HG03558 (cell line): Measurements from ENCODE around the gene TFRC.
"Not testable (repeated sequence)": the region's sequence is repeated elsewhere in the genome, so short reads cannot be mapped to it uniquely, and the experiment has no call there.

Experiments
- ATAC-seq: cut with Tn5 transposase; IDR thresholded peaks from one replicate; pipeline ENCODE4 v1.9.1; 2021; ENCODE audit warnings: moderate number of reproducible peaks; ENCODE audit not compliant: unreplicated experiment; ENCODE audit errors: extremely low read depth

TFRC gene

GRCh38 chr3:196051282-196052076, 30.4 kb downstream of the TFRC start:
- ATAC-seq, result no peak

GRCh38 chr3:196050597-196050996, 31.3 kb downstream of the TFRC start:
- ATAC-seq, result no peak

- ATAC-seq, result no peak
Observed at GRCh38 chr3:196049653-196050052, 32.2 kb downstream of the TFRC start.

- ATAC-seq, result no peak
Observed at GRCh38 chr3:196048922-196049598, 32.8 kb downstream of the TFRC start.

GRCh38 chr3:196047391-196048030, 34.4 kb downstream of the TFRC start:
- ATAC-seq, result no peak

GRCh38 chr3:196044513-196044912, 37.4 kb downstream of the TFRC start:
- no peak for ATAC-seq

GRCh38 chr3:196042673-196043072, 39.2 kb downstream of the TFRC start:
- no peak for ATAC-seq

- no peak for ATAC-seq
Observed at GRCh38 chr3:196039359-196039758, 42.5 kb downstream of the TFRC start.

- not testable (repeated sequence) for ATAC-seq
Observed at GRCh38 chr3:196026059-196026458, 55.8 kb downstream of the TFRC start.

GRCh38 chr3:196024968-196025367, 56.9 kb downstream of the TFRC start:
- ATAC-seq, result no peak

- ATAC-seq, result no peak
Observed at GRCh38 chr3:196023947-196024346, 57.9 kb downstream of the TFRC start.

- ATAC-seq, result not testable (repeated sequence)
Observed at GRCh38 chr3:196022499-196022878, 59.4 kb downstream of the TFRC start.

- ATAC-seq, result no peak
Observed at GRCh38 chr3:196020373-196020772, 61.5 kb downstream of the TFRC start.

- not testable (repeated sequence) for ATAC-seq
Observed at GRCh38 chr3:196019576-196019975, 62.3 kb downstream of the TFRC start.

- not testable (repeated sequence) for ATAC-seq
Observed at GRCh38 chr3:196018159-196018558, 63.7 kb downstream of the TFRC start.

GRCh38 chr3:196016485-196016884, 65.4 kb downstream of the TFRC start:
- ATAC-seq, result no peak

- ATAC-seq, result no peak
Observed at GRCh38 chr3:196016059-196016458, 65.8 kb downstream of the TFRC start.

GRCh38 chr3:196013587-196014487, 68.1 kb downstream of the TFRC start:
- no peak for ATAC-seq

- no peak for ATAC-seq
Observed at GRCh38 chr3:196012941-196013476, 68.9 kb downstream of the TFRC start.

- ATAC-seq, result no peak
Observed at GRCh38 chr3:196012481-196012880, 69.4 kb downstream of the TFRC start.
